Pons (tissue), 1 donor: ENCODE data around the gene NANP.

Source experiments
- DNase-seq: peaks from one replicate; pipeline ENCODE4 v3.0.0-alpha.2; 2016; ENCODE audit warnings: low spot score

NANP gene

DNA sequence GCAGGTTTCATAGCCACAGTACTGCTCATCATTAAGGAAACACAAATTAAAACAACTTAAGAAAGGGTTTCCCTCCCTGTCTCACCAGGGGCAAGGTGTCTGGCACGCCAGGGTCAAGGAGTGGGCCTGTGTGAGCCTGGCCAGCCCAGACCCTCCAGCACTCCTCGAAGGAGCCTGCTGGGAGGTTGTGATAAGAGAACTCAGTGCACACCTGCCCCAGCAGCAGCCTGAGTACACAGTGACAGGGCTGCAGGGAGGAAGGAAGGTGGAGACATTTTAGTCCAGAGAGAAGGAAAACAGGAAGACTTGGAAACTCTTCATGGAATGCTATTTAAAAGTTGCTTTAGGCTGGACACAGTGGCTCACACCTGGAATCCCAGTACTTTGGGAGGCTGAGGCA lies 52.6 kb downstream of the NANP start:
- DNase-seq, result no peak

DNA sequence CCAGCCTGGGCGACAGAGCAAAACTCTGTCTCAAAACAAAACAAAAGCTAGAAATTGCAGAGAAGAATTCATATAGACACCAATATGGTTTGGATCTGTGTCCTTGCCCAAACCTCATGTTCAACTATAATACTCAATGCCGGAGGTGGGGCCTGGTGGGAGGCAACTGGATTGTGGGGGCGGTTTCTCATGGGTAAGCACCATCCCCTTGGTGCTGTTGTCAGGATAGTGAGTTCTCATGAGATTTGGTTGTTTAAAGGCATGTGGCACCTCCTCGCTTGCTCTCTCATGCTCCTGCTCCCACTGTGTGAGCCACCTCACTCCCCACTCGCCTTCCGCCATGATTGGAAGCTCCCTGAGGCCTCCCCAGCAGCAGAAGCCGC lies 53.7 kb downstream of the NANP start:
- no peak for DNase-seq

DNA sequence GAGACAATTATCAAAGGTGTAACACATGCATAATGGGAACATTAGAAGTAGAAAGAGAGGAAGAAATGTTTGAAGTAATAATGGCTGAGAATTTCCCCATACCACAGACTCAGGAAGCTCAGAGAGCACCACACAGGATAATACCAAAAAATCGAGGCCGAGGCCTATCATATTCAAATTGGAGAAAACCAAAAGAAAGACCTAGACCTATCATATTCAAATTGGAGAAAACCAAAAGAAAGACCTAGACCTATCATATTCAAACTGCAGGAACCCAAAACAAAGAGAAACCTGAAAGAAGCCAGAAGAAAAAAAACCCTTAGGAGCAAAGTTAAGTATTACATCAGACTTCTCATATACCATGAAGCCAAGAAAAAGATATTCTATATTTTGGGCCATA lies 56.5 kb downstream of the NANP start:
- no peak for DNase-seq

DNA sequence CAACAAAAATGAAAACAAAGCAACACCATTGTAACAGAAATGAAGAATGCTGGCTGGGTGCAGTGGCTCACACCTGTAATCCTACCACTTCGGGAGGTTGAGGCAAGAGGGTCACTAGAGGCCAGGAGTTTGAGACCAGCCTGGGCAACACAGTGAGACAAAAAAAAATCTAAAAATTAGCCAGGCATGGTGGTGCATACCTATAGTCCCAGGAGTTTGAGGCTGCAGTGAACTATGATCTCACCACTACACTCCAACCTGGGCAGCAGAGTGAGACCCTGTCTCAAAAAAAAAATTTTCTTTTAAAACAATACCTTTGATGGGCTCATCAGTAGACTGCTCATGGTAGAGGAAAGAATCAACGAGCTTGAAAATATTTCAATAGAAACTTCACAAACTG lies 57.0 kb downstream of the NANP start:
- no peak for DNase-seq

DNA sequence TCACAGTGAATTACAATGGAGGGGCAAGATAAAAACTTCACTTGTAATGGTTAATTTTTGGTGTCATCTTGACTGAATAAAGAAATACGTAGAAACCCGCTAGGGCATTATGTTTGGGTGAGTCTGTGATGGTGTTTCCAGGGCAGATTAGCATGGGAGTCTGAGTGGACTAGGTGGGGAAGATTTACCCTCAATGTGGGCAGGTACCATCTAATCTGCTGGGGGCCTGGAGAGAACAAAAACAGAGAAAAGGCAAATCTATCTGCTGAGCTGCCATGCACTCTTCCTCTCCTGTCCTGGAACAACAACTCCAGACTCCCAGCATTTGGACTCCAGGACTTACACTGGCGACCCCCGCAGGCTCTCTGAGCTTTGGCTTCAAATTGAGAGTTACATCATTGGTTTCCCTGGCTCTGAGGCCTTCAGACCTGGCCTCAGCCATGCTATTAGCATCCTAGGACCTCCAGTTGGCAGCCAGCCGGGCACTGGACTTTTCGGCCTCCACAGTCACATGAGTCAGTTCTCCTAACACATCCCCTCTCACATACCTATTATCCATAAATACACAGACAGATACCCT lies 58.1 kb downstream of the NANP start:
- no peak for DNase-seq

DNA sequence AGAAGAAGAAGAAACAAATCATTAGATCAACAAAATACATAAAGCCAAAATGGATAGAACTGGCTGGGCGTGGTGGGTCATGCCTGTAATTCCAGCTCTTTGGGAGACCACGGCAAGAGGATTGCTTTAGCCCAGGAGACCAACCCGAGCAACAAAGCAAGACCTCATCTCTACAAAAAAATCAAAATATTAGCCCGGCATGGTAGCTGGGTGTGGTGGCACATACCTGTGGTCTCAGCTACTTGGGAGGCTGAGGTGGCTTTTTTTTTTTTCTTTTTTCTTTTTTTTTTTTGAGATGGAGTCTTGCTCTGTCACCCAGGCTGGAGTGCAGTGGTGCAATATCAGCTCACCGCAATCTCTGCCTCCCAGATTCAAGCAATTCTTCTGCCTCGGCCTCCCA lies 59.9 kb downstream of the NANP start:
- no peak for DNase-seq

DNA sequence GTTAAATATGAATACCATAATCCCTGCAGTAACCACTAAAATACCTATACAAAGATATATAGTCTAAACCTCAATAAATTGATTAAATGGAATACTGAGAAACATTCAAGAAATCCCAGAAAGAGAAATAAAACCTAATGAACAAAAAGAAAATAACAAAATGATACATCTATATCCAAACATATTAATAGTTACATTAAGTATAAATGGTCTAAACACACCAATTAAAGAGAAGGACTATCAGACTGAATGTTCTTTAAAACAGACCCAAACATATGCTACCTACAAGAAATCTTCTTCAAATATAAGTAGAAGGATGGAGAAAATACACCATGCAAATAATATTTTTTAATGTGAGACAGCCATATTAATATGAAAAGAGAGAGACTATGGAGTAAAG lies 60.5 kb downstream of the NANP start:
- no peak for DNase-seq
